Neutrophil (primary cell): ENCODE results near the gene NBAS.
"Not testable (repeated sequence)": the region's sequence is repeated elsewhere in the genome, so short reads cannot be mapped to it uniquely, and the experiment has no call there.

Experiments used
- H3K27ac ChIP-seq: fragments of 200-600 bp; sonication (generic); 2 replicates; pipeline ENCODE4 v1.5.1; 2016; ENCODE audit warnings: mild to moderate bottlenecking, moderate library complexity
- H3K27me3 ChIP-seq: fragments of 200-600 bp; sonication (generic); 2 replicates; pipeline ENCODE4 v1.6.0; 2016; ENCODE audit warnings: mild to moderate bottlenecking
- H3K36me3 ChIP-seq: fragments of 200-600 bp; sonication (generic); 2 replicates; pipeline ENCODE4 v1.5.1; 2017
- H3K4me1 ChIP-seq, 2 experiments: fragments of 200-600 bp in 1 of 2; sonication (generic) in 1 of 2; 1 replicate in 1 of 2; 2 replicates in 1 of 2; pipeline versions ENCODE4 v1.5.1 to v1.6.1; 2013 to 2016; ENCODE audit warnings: low read depth in 1 of 2, low read length in 1 of 2, mild to moderate bottlenecking in 1 of 2, moderate library complexity in 1 of 2; ENCODE audit not compliant: control insufficient read depth in 1 of 2, insufficient read depth in 1 of 2
- H3K4me3 ChIP-seq, 2 experiments: fragments of 200-600 bp in 1 of 2; sonication (generic) in 1 of 2; 1 replicate in 1 of 2; 2 replicates in 1 of 2; pipeline ENCODE4 v1.5.1; 2013 to 2016; ENCODE audit warnings: low read depth in 1 of 2, low read length in 1 of 2, mild to moderate bottlenecking in 1 of 2, moderate library complexity in 1 of 2
- H3K9me3 ChIP-seq: fragments of 200-600 bp; sonication (generic); 2 replicates; pipeline ENCODE4 v1.5.1; 2016
- TF ChIP-seq, protein P1 (sequence below): fragments of 200-600 bp; sonication (generic); IDR thresholded peaks from 2 replicates; pipeline ENCODE4 v1.5.1; 2016; ENCODE audit warnings: antibody characterized with exemption

NBAS gene

DNA sequence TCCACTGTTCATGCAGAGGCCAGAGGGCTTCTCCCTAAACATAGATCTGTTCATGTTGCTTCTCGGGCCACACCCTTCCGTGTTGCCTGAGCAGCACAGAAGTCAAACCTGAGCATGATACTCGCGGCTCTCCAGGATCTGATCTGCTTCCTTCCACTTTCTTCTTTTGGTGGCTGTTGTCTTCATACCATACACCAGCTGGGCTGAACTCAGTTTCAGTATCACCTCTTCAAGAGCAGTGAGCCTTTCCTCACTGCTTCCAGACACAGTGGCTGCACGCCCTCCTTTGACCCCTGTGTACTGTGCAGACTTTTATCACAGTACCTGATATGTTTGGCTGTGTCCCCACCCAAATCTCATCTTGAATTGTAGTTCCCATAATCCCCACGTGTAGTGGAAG lies 348.9 kb downstream of the NBAS start:
- H3K36me3 ChIP-seq = peaks cover 5% of the 10 kb centered on the region
- TF ChIP-seq, protein P1, sequence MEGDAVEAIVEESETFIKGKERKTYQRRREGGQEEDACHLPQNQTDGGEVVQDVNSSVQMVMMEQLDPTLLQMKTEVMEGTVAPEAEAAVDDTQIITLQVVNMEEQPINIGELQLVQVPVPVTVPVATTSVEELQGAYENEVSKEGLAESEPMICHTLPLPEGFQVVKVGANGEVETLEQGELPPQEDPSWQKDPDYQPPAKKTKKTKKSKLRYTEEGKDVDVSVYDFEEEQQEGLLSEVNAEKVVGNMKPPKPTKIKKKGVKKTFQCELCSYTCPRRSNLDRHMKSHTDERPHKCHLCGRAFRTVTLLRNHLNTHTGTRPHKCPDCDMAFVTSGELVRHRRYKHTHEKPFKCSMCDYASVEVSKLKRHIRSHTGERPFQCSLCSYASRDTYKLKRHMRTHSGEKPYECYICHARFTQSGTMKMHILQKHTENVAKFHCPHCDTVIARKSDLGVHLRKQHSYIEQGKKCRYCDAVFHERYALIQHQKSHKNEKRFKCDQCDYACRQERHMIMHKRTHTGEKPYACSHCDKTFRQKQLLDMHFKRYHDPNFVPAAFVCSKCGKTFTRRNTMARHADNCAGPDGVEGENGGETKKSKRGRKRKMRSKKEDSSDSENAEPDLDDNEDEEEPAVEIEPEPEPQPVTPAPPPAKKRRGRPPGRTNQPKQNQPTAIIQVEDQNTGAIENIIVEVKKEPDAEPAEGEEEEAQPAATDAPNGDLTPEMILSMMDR = no peak
- no peaks in the 10 kb centered on the region for H3K27me3 ChIP-seq
- H3K4me1 ChIP-seq = no peaks in the 10 kb centered on the region
- H3K27ac ChIP-seq = no peak overlapping the region
- no peaks in the 10 kb centered on the region for H3K9me3 ChIP-seq
- H3K4me3 ChIP-seq = no peak overlapping the region

DNA sequence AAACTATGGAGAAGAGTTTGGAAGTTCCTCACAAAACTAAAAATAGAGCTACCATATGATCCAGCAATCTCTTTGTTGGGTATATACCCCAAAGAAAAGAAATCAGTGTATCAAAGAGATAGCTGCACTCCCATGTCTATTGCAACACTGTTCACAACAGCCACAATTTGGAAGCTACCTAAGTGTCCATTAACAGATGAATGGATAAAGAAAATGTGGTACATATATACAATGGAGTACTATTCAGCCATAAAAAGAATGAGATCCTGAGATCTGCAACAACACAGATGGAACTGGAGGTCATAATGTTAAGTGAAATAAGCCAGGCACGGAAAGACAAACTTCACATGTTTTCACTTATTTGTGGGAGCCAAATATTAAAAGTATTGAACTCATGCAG lies 350.6 kb downstream of the NBAS start:
- not testable (repeated sequence) for H3K4me3 ChIP-seq, H3K27ac ChIP-seq, H3K27me3 ChIP-seq, H3K36me3 ChIP-seq, H3K4me1 ChIP-seq, H3K9me3 ChIP-seq

DNA sequence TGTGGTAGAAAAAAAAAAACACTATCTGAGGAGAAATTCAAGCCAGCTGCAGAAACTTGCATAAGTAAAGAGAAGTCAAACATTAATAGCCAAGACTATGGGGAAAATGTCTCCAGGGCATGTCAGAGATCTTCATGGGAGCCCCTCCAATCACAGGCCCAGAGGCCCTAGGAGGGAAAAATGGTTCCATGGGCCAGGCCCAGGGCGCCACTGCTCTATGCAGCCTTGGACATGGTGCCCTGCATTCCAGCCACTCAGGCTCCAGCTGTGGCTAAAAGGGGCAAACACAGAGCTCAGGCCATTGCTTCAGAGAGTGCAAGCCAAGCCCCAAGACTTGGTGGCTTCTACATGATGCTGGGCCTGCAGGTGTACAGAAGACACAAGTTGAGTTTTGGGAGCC lies 354.7 kb downstream of the NBAS start:
- H3K9me3 ChIP-seq = no peaks in the 10 kb centered on the region
- no peaks in the 10 kb centered on the region for H3K36me3 ChIP-seq
- TF ChIP-seq, protein P1 = no peak
- H3K27ac ChIP-seq = no peak overlapping the region
- H3K27me3 ChIP-seq = no peaks in the 10 kb centered on the region
- H3K4me1 ChIP-seq = no peaks in the 10 kb centered on the region
- no peak overlapping the region for H3K4me3 ChIP-seq

DNA sequence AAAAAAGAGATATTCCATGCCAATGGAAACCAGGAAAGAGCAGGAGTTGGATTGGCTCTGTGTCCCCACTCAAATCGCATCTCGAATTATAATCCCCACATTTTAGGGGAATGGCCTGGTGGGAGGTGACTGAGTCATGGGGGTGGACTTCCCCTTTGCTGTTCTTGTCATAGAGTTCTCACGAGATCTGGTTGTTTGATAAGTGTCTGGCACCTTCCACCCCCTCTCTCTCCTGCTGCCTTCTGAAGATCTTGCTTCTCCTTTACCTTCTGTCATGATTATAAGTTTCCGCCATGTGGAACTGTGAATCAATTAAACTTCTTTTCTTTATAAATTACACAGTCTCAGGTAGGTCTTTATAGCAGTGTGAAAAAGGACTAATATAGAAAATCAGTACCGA lies 355.6 kb downstream of the NBAS start:
- Histone ChIP-seq H3K27me3 (no peaks in the 10 kb centered on the region), H3K27ac (no peak overlapping the region), H3K4me3 (no peak overlapping the region), H3K4me1 (no peaks in the 10 kb centered on the region), H3K9me3 (no peaks in the 10 kb centered on the region), H3K36me3 (no peaks in the 10 kb centered on the region)
- TF ChIP-seq, protein P1 = no peak

DNA sequence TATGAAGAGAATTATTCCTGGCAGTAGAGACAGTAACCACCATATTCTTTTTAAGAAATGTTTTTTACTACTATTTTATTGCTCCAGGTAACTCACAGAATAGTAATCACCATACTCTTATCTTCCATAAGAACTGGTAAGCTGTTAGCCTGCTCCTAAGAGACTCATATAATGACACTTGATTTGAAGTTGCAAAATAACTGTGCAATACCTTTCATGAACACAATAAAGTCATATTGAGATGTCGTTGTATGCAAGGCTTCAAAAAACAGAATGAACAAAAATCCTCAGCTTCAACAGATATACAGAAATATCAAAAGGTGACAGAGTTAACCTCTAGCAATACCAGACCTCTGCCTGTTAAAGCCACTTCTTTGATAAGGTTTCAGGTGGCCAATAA lies 360.1 kb downstream of the NBAS start:
- Histone ChIP-seq H3K4me1 (no peaks in the 10 kb centered on the region), H3K4me3 (no peak overlapping the region), H3K27ac (no peak overlapping the region), H3K36me3 (no peaks in the 10 kb centered on the region), H3K27me3 (no peaks in the 10 kb centered on the region), H3K9me3 (no peaks in the 10 kb centered on the region)
- TF ChIP-seq, protein P1 = no peak

DNA sequence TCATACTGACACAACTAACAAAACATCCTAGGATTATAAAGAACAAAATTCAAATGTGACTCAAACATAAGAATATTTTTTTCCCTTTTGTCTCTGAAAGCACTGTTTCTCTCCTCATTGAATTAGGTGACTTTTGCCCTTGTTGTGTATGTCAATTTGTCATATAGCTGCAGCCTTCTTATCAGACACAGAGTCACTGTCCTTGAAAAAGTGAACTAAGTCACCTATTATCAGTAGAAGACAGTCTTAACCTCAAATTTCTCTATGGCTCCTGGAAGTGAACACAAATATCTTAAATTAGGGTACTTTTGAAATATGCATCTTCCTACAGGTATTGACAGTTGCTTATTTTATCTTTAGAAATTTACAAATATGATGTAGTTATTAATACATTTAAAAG lies 360.6 kb downstream of the NBAS start:
- no peaks in the 10 kb centered on the region for H3K9me3 ChIP-seq
- H3K36me3 ChIP-seq = no peaks in the 10 kb centered on the region
- H3K27ac ChIP-seq = no peak overlapping the region
- H3K27me3 ChIP-seq = no peaks in the 10 kb centered on the region
- TF ChIP-seq, protein P1 = no peak
- H3K4me1 ChIP-seq = no peaks in the 10 kb centered on the region
- no peak overlapping the region for H3K4me3 ChIP-seq
